Naive thymus-derived CD4-positive, alpha-beta T cell (primary cell): ENCODE data around the gene SCIN. TPM values are rescaled to one million over a fixed set of nuclear protein-coding genes. Genes with fewer than 3 reads are reported as not detected.

Source experiments
- ATAC-seq: fragments of 150-1000 bp; cut with Tn5 transposase; 2 replicates; pipeline ENCODE4 v1.10.0; 2021; ENCODE audit warnings: mild to moderate bottlenecking, moderate library complexity
- CTCF ChIA-PET: fragments of 350-600 bp; sonication (Branson Sonifier 250); formaldehyde crosslinking; loops from one replicate; lab custom pipeline; 2021; ENCODE audit warnings: antibody characterized with exemption; lab: Charles Lee
- POLR2A ChIA-PET: fragments of 350-600 bp; sonication (Branson Sonifier 250); formaldehyde crosslinking; loops from one replicate; lab custom pipeline; 2021; ENCODE audit warnings: antibody characterized with exemption, inconsistent platforms; lab: Charles Lee
- DNase-seq, 9 donors: peaks; one replicate each; pipeline versions ENCODE4 v3.0.0 to v3.0.0-alpha.2; 2020 to 2022; ENCODE audit warnings: mixed read lengths in 1 of 9
- H3K27ac ChIP-seq: one replicate; pipeline ENCODE4 v1.7.0; 2013; ENCODE audit warnings: mild to moderate bottlenecking, low read depth, low read length, moderate library complexity
- H3K27me3 ChIP-seq, 2 donors: one replicate each; pipeline ENCODE4 v1.7.0; 2013; ENCODE audit warnings: low read length in 2 of 2, mild to moderate bottlenecking in 2 of 2, moderate library complexity in 2 of 2; ENCODE audit not compliant: control insufficient read depth in 2 of 2, insufficient read depth in 2 of 2
- H3K36me3 ChIP-seq, 3 experiments: 1 replicate in 2 of 3; 2 replicates in 1 of 3; pipeline ENCODE4 v1.7.0; 2013; ENCODE audit warnings: low read length in 3 of 3, mild to moderate bottlenecking in 3 of 3, moderate library complexity in 1 of 3; ENCODE audit not compliant: insufficient read depth in 3 of 3, control insufficient read depth in 2 of 3
- H3K4me1 ChIP-seq, 2 donors: one replicate each; pipeline ENCODE4 v1.7.0; 2013; ENCODE audit warnings: low read length in 2 of 2, mild to moderate bottlenecking in 2 of 2, moderate library complexity in 1 of 2; ENCODE audit not compliant: control insufficient read depth in 2 of 2, insufficient read depth in 2 of 2
- H3K4me3 ChIP-seq: 2 replicates; pipeline ENCODE4 v1.7.0; 2013; ENCODE audit warnings: mild to moderate bottlenecking, low read length
- H3K9me3 ChIP-seq, 3 experiments: 1 replicate in 2 of 3; 2 replicates in 1 of 3; pipeline ENCODE4 v1.7.0; 2013; ENCODE audit warnings: low read length in 3 of 3; ENCODE audit not compliant: control insufficient read depth in 2 of 3
- H3K27ac Mint-ChIP-seq, 9 donors: one replicate each; pipeline ENCODE4 v1.8.0; 2020 to 2022; ENCODE audit warnings: mixed read lengths in 9 of 9, mild to moderate bottlenecking in 8 of 9, moderate library complexity in 5 of 9, inconsistent platforms in 2 of 9
- H3K27me3 Mint-ChIP-seq, 5 donors: one replicate each; pipeline ENCODE4 v1.8.0; 2021 to 2022; ENCODE audit warnings: mixed read lengths in 5 of 5, mild to moderate bottlenecking in 1 of 5
- H3K36me3 Mint-ChIP-seq, 5 donors: one replicate each; pipeline ENCODE4 v1.8.0; 2020 to 2022; ENCODE audit warnings: mixed read lengths in 5 of 5, mild to moderate bottlenecking in 3 of 5, inconsistent platforms in 1 of 5
- H3K4me1 Mint-ChIP-seq, 7 donors: one replicate each; pipeline ENCODE4 v1.8.0; 2020 to 2022; ENCODE audit warnings: mixed read lengths in 7 of 7, mild to moderate bottlenecking in 3 of 7, inconsistent platforms in 1 of 7
- H3K4me3 Mint-ChIP-seq, 10 donors: one replicate each; pipeline ENCODE4 v1.8.0; 2020 to 2022; ENCODE audit warnings: mild to moderate bottlenecking in 10 of 10, mixed read lengths in 10 of 10, moderate library complexity in 6 of 10, inconsistent platforms in 2 of 10
- H3K9me3 Mint-ChIP-seq, 11 donors: one replicate each; pipeline ENCODE4 v1.8.0; 2020 to 2022; ENCODE audit warnings: mixed read lengths in 11 of 11, mild to moderate bottlenecking in 4 of 11, inconsistent platforms in 1 of 11, moderate library complexity in 1 of 11
- intact Hi-C, 2 donors: fragments of 100-400 bp; cut with micrococcal nuclease; formaldehyde crosslinking; loops; one replicate each; pipeline ENCODE4 v1.15.1; 2023
- polyA plus RNA-seq, 2 donors: library from polyadenylated mRNA; unstranded; fragments of 300-500 nt; fragmentation: Illumina TruSeq; gene quantifications; one replicate each; pipeline ENCODE4 v1.2.3, GENCODE V29; 2021
- total RNA-seq, 6 experiments: library from RNA in 5 of 6; stranded (reverse) in 5 of 6; gene quantifications; 1 replicate in 5 of 6; 2 replicates in 1 of 6; pipeline ENCODE4 v1.2.3 and lab custom pipeline; 2021 to 2026

Gene SCIN
- total and polyA plus RNA-seq, 7 experiments from 2014 or later = 0.16 to 0.95 (median 0.35) TPM; not detected in 3

- no peaks in the 10 kb centered on the region for H3K4me1 ChIP-seq
- Mint-ChIP-seq H3K27me3 (peaks cover 11 to 34% (median 16%) of the 10 kb centered on the region in 5 donors), H3K36me3 (no peaks in the 10 kb centered on the region), H3K4me1 (peaks cover 0 to 9% (median 5%) of the 10 kb centered on the region in 7 donors), H3K27ac (no peak overlapping the region), H3K9me3 (no peaks in the 10 kb centered on the region), H3K4me3 (no peak overlapping the region)
- intact Hi-C loops = loop anchor here (10.0 kb wide), 2 partner anchors 104 to 1114 kb away; no protein-coding TSS in a partner anchor
- no peaks in the 10 kb centered on the region for H3K36me3 ChIP-seq
- no peak overlapping the region for H3K4me3 ChIP-seq
- ChIA-PET CTCF (no interaction called here), POLR2A (no interaction called here)
- no peak overlapping the region for H3K27ac ChIP-seq
- no peaks in the 10 kb centered on the region for H3K9me3 ChIP-seq
- no peaks in the 10 kb centered on the region for H3K27me3 ChIP-seq
- ATAC-seq = no peak
- DNase-seq = no peak
These were observed 59.9 kb downstream of the SCIN start for GRCh38 chr7:12630513-12630819.

- intact Hi-C loops = loop anchor here (10.0 kb wide), 2 partner anchors 101 to 1111 kb away; no protein-coding TSS in a partner anchor
- Mint-ChIP-seq H3K27ac (no peak overlapping the region), H3K27me3 (peaks cover 0 to 27% (median 0%) of the 10 kb centered on the region in 5 donors), H3K36me3 (no peaks in the 10 kb centered on the region), H3K4me3 (no peak overlapping the region), H3K4me1 (peaks cover 9 to 32% (median 23%) of the 10 kb centered on the region in 7 donors), H3K9me3 (no peaks in the 10 kb centered on the region)
- peaks cover 0 to 7% of the 10 kb centered on the region in 2 donors for H3K4me1 ChIP-seq
- H3K27ac ChIP-seq = no peak overlapping the region
- no peaks in the 10 kb centered on the region for H3K27me3 ChIP-seq
- no peaks in the 10 kb centered on the region for H3K36me3 ChIP-seq
- ATAC-seq (no peak), DNase-seq (no peak)
- CTCF ChIA-PET = interaction anchor here (0.8 kb wide), 1 partner anchor 12 kb away, joined by 3 read pairs; no protein-coding TSS in a partner anchor
- POLR2A ChIA-PET = interaction anchor here (0.6 kb wide), 1 partner anchor 57 kb away, joined by 3 read pairs; no protein-coding TSS in a partner anchor
- H3K4me3 ChIP-seq = no peak overlapping the region
- no peaks in the 10 kb centered on the region for H3K9me3 ChIP-seq
These were observed 63.1 kb downstream of the SCIN start for GRCh38 chr7:12633582-12633981.

- Histone ChIP-seq H3K27me3 (no peaks in the 10 kb centered on the region), H3K4me3 (peak overlapping the region; percentile 36), H3K27ac (peak overlapping the region; percentile 46), H3K36me3 (no peaks in the 10 kb centered on the region), H3K9me3 (no peaks in the 10 kb centered on the region), H3K4me1 (peaks cover 0 to 7% of the 10 kb centered on the region in 2 donors)
- intact Hi-C loops = loop anchor here (1.0 to 10.0 kb wide), 8 partner anchors 50 to 1109 kb away; partner anchors contain the start of gene TMEM106B (in 1 of the 2)
- DNase-seq (peak in 7 of 9 donors; percentile 22 to 44 (median 37)), ATAC-seq (peak; percentile 65)
- peaks cover 0 to 27% (median 0%) of the 10 kb centered on the region in 5 donors for H3K27me3 Mint-ChIP-seq
- peaks cover 11 to 36% (median 27%) of the 10 kb centered on the region in 7 donors for H3K4me1 Mint-ChIP-seq
- peak overlapping the region; percentile 73 to 87 (median 83) for H3K4me3 Mint-ChIP-seq
- ChIA-PET POLR2A (interaction anchor here (0.8 kb wide), 1 partner anchor 424 kb away, joined by 3 read pairs; the partner anchor contains the start of gene TMEM106B), CTCF (interaction anchor here (0.6 to 1.7 kb wide), 7 partner anchors 13 to 627 kb away, joined by 3 to 7 read pairs (median 4); partner anchors contain the start of gene ARL4A)
- H3K27ac Mint-ChIP-seq = peak overlapping the region; percentile 35 to 94 (median 86)
- H3K36me3 Mint-ChIP-seq = no peaks in the 10 kb centered on the region
- no peaks in the 10 kb centered on the region for H3K9me3 Mint-ChIP-seq
These were observed 65.3 kb downstream of the SCIN start for GRCh38 chr7:12635830-12636229.

GRCh38 chr7:12637328-12637727, 66.8 kb downstream of the SCIN start:
- Mint-ChIP-seq H3K4me1 (peaks cover 11 to 36% (median 27%) of the 10 kb centered on the region in 7 donors), H3K36me3 (no peaks in the 10 kb centered on the region), H3K4me3 (peak overlapping the region in 2 of 10 donors; percentile 21 to 53), H3K9me3 (no peaks in the 10 kb centered on the region), H3K27me3 (peaks cover 0 to 19% (median 0%) of the 10 kb centered on the region in 5 donors), H3K27ac (peak overlapping the region in 1 of 9 donors; percentile 18)
- no peaks in the 10 kb centered on the region for H3K27me3 ChIP-seq
- DNase-seq (no peak), ATAC-seq (no peak)
- H3K4me3 ChIP-seq = no peak overlapping the region
- POLR2A ChIA-PET = interaction anchor here (0.7 kb wide), 1 partner anchor 87 kb away, joined by 6 read pairs; no protein-coding TSS in a partner anchor
- peaks cover 0 to 7% of the 10 kb centered on the region in 2 donors for H3K4me1 ChIP-seq
- H3K36me3 ChIP-seq = no peaks in the 10 kb centered on the region
- no peaks in the 10 kb centered on the region for H3K9me3 ChIP-seq
- CTCF ChIA-PET = no interaction called here
- intact Hi-C loops = loop anchor here (5.0 to 10.0 kb wide), 7 partner anchors 97 to 1107 kb away; partner anchors contain the start of gene TMEM106B (in 1 of the 2)
- no peak overlapping the region for H3K27ac ChIP-seq

GRCh38 chr7:12637819-12638592, 67.5 kb downstream of the SCIN start:
- Histone ChIP-seq H3K27ac (peak overlapping the region; percentile 15), H3K4me3 (peak overlapping the region; percentile 0), H3K36me3 (no peaks in the 10 kb centered on the region), H3K4me1 (peaks cover 0 to 7% of the 10 kb centered on the region in 2 donors), H3K9me3 (no peaks in the 10 kb centered on the region), H3K27me3 (no peaks in the 10 kb centered on the region)
- Mint-ChIP-seq H3K27me3 (peaks cover 0 to 13% (median 0%) of the 10 kb centered on the region in 5 donors), H3K9me3 (no peaks in the 10 kb centered on the region), H3K4me3 (peak overlapping the region in 9 of 10 donors; percentile 1 to 82 (median 50)), H3K36me3 (no peaks in the 10 kb centered on the region), H3K4me1 (peaks cover 11 to 36% (median 27%) of the 10 kb centered on the region in 7 donors), H3K27ac (peak overlapping the region; percentile 1 to 91 (median 64))
- intact Hi-C loops = loop anchor here (1.0 to 10.0 kb wide), 12 partner anchors 37 to 1819 kb away; partner anchors contain the start of gene TMEM106B (in 1 of the 2)
- POLR2A ChIA-PET = no interaction called here
- CTCF ChIA-PET = interaction anchor here (0.5 to 1.7 kb wide), 7 partner anchors 21 to 638 kb away, joined by 3 to 7 read pairs (median 4); partner anchors contain the start of gene ARL4A
- ATAC-seq (peak; percentile 68), DNase-seq (peak in 2 of 9 donors; percentile 8 to 18)

- Histone ChIP-seq H3K4me3 (no peak overlapping the region), H3K27ac (no peak overlapping the region), H3K36me3 (no peaks in the 10 kb centered on the region), H3K27me3 (no peaks in the 10 kb centered on the region), H3K9me3 (no peaks in the 10 kb centered on the region), H3K4me1 (peaks cover 0 to 7% of the 10 kb centered on the region in 2 donors)
- Mint-ChIP-seq H3K4me1 (peaks cover 11 to 31% (median 23%) of the 10 kb centered on the region in 7 donors), H3K9me3 (no peaks in the 10 kb centered on the region), H3K36me3 (no peaks in the 10 kb centered on the region), H3K4me3 (peak overlapping the region in 1 of 10 donors; percentile 50), H3K27ac (no peak overlapping the region), H3K27me3 (peaks cover 0 to 10% (median 0%) of the 10 kb centered on the region in 5 donors)
- ChIA-PET CTCF (interaction anchor here (0.8 to 1.7 kb wide), 6 partner anchors 20 to 637 kb away, joined by 3 to 7 read pairs (median 4); partner anchors contain the start of gene ARL4A), POLR2A (no interaction called here)
- ATAC-seq (peak; percentile 71), DNase-seq (peak in 6 of 9 donors; percentile 26 to 62 (median 54))
- intact Hi-C loops = loop anchor here (1.0 to 10.0 kb wide), 15 partner anchors 36 to 1818 kb away; partner anchors contain the start of genes ARL4A (in 1 of the 2) and TMEM106B (in 1 of the 2)
These were observed 68.4 kb downstream of the SCIN start for GRCh38 chr7:12638851-12639456.
